Activated gamma-delta T cell treated with Interleukin-2 at 50 U/mL for 16 hours (primary cell): Measurements from ENCODE around the gene KREMEN1.

Source experiments
- DNase-seq: peaks from one replicate; pipeline ENCODE4 v3.0.0-alpha.2; 2020

KREMEN1 gene

GRCh38 chr22:29195118-29195963, 122.5 kb downstream of the KREMEN1 start:
- DNase-seq: no peak

GRCh38 chr22:29195964-29196666, 123.3 kb downstream of the KREMEN1 start:
- DNase-seq: no peak

- DNase-seq: no peak
Observed at GRCh38 chr22:29197096-29197495, 124.3 kb downstream of the KREMEN1 start.

- no peak for DNase-seq
Observed at GRCh38 chr22:29198240-29198639, 125.4 kb downstream of the KREMEN1 start.

- no peak for DNase-seq
Observed at GRCh38 chr22:29199702-29200400, 127.0 kb downstream of the KREMEN1 start.

GRCh38 chr22:29200901-29201300, 128.1 kb downstream of the KREMEN1 start:
- DNase-seq: no peak

GRCh38 chr22:29201782-29202181, 128.9 kb downstream of the KREMEN1 start:
- DNase-seq: no peak

- DNase-seq: peak; percentile 48
Observed at GRCh38 chr22:29202212-29203192, 129.7 kb downstream of the KREMEN1 start.

GRCh38 chr22:29203488-29204454, 130.9 kb downstream of the KREMEN1 start:
- DNase-seq: no peak

GRCh38 chr22:29204455-29205183, 131.8 kb downstream of the KREMEN1 start:
- no peak for DNase-seq

- no peak for DNase-seq
Observed at GRCh38 chr22:29205252-29205593, 132.4 kb downstream of the KREMEN1 start.

- DNase-seq: no peak
Observed at GRCh38 chr22:29205594-29206371, 132.9 kb downstream of the KREMEN1 start, which contains the start of gene EMID1. EMID1 (plus strand) TSS chr22:29205896; CDS start chr22:29206039, 143 bp downstream.

GRCh38 chr22:29206372-29207242, 133.8 kb downstream of the KREMEN1 start:
- no peak for DNase-seq

GRCh38 chr22:29207243-29207550, 134.4 kb downstream of the KREMEN1 start:
- DNase-seq: no peak

- no peak for DNase-seq
Observed at GRCh38 chr22:29207562-29208501, 135.0 kb downstream of the KREMEN1 start.

- DNase-seq: no peak
Observed at GRCh38 chr22:29208502-29208862, 135.6 kb downstream of the KREMEN1 start.

GRCh38 chr22:29208879-29209623, 136.2 kb downstream of the KREMEN1 start:
- DNase-seq: no peak
